SK-N-SH (cell line): ENCODE measurements around the gene OR2T10. TPM values are rescaled to one million over a fixed set of nuclear protein-coding genes. Genes with fewer than 3 reads are reported as not detected.
"Not testable (repeated sequence)": the region's sequence is repeated elsewhere in the genome, so short reads cannot be mapped to it uniquely, and the experiment has no call there.

ENCODE experiments used
- CTCF ChIA-PET: fragments of 300-600, 350-600 bp; formaldehyde crosslinking; extraction: SDS; loops from one replicate; lab custom pipeline; 2021; lab: Yijun Ruan, JAX
- POLR2A ChIA-PET: fragments of 350-600 bp; sonication (Branson Sonifier 250); formaldehyde crosslinking; extraction: SDS; loops from one replicate; lab custom pipeline; 2020; ENCODE audit warnings: antibody characterized with exemption, inconsistent platforms; lab: Yijun Ruan, JAX
- DNase-seq: peaks from one replicate; pipeline ENCODE4 v3.0.0; 2012
- H2AFZ ChIP-seq: fragments of 200-600 bp; sonication (generic); 2 replicates; pipeline ENCODE4 v1.8.1; 2016; ENCODE audit warnings: antibody characterized with exemption, mild to moderate bottlenecking, low read depth
- H3F3A ChIP-seq: fragments of 200-600 bp; sonication (generic); replicated peaks from 2 replicates; pipeline ENCODE3; 2016; ENCODE audit warnings: antibody characterized with exemption, mild to moderate bottlenecking; ENCODE audit not compliant: insufficient read depth
- H3K27ac ChIP-seq, 2 experiments: fragments of 200-500 bp in 1 of 2; fragments of 200-600 bp in 1 of 2; sonication (Bioruptor generic) in 1 of 2; sonication (generic), shearing (Covaris generic) in 1 of 2; 2 replicates each; pipeline versions ENCODE4 v1.5.1 to v1.6.1; 2014 to 2016; ENCODE audit warnings: low read depth in 2 of 2, inconsistent platforms in 1 of 2, low read length in 1 of 2, mild to moderate bottlenecking in 1 of 2, mixed read lengths in 1 of 2
- H3K27me3 ChIP-seq: fragments of 200-600 bp; sonication (generic), shearing (Covaris generic); 2 replicates; pipeline ENCODE4 v1.6.1; 2016; ENCODE audit warnings: mixed run types; ENCODE audit not compliant: insufficient read depth
- H3K36me3 ChIP-seq, 2 experiments: fragments of 200-500 bp in 1 of 2; fragments of 200-600 bp in 1 of 2; sonication (Bioruptor generic) in 1 of 2; sonication (generic) in 1 of 2; replicated peaks in 1 of 2; 2 replicates each; pipeline versions ENCODE3 to v1.5.1; 2014 to 2016; ENCODE audit warnings: low read length in 1 of 2, mild to moderate bottlenecking in 1 of 2; ENCODE audit not compliant: insufficient read depth in 2 of 2, control insufficient read depth in 1 of 2
- H3K4me1 ChIP-seq, 2 experiments: fragments of 200-500 bp in 1 of 2; fragments of 200-600 bp in 1 of 2; sonication (Bioruptor generic) in 1 of 2; sonication (generic), shearing (Covaris generic) in 1 of 2; 2 replicates each; pipeline versions ENCODE4 v1.5.1 to v1.6.1; 2014 to 2016; ENCODE audit warnings: low read depth in 1 of 2, low read length in 1 of 2, mixed run types in 1 of 2; ENCODE audit not compliant: insufficient read depth in 2 of 2, control insufficient read depth in 1 of 2
- H3K4me2 ChIP-seq: fragments of 200-600 bp; sonication (generic), shearing (Covaris generic); 2 replicates; pipeline ENCODE4 v1.6.1; 2017; ENCODE audit warnings: mixed run types
- H3K4me3 ChIP-seq, 2 experiments: fragments of 200-500 bp in 1 of 2; fragments of 200-600 bp in 1 of 2; sonication (Bioruptor generic) in 1 of 2; sonication (generic), shearing (Covaris generic) in 1 of 2; 2 replicates each; pipeline versions ENCODE4 v1.5.1 to v1.8.1; 2014 to 2016; ENCODE audit warnings: low read depth in 2 of 2, inconsistent platforms in 1 of 2, low read length in 1 of 2, mild to moderate bottlenecking in 1 of 2, mixed read lengths in 1 of 2, moderate library complexity in 1 of 2
- H3K79me2 ChIP-seq: fragments of 200-600 bp; sonication (generic); 2 replicates; pipeline ENCODE4 v1.8.1; 2017; ENCODE audit warnings: mild to moderate bottlenecking; ENCODE audit not compliant: insufficient read depth
- H3K9ac ChIP-seq: fragments of 200-600 bp; sonication (generic); 2 replicates; pipeline ENCODE4 v1.6.1; 2017; ENCODE audit warnings: mixed run types
- H3K9me2 ChIP-seq: fragments of 200-600 bp; sonication (generic); 2 replicates; pipeline ENCODE4 v1.6.1; 2017; ENCODE audit warnings: mixed run types
- H3K9me3 ChIP-seq: fragments of 200-600 bp; sonication (generic); 2 replicates; pipeline ENCODE4 v1.6.1; 2017; ENCODE audit warnings: mixed run types, mild to moderate bottlenecking, moderate library complexity
- H4K20me1 ChIP-seq: fragments of 200-600 bp; sonication (generic); 2 replicates; pipeline ENCODE4 v1.6.1; 2017; ENCODE audit warnings: mild to moderate bottlenecking, mixed run types; ENCODE audit not compliant: insufficient read depth
- whole genome bisulfite sequencing: methylation state at CpG from one replicate; pipeline ENCODE4 v1.1.6; 2017; ENCODE audit warnings: low lambda C conversion rate; 5-methylcytosine and 5-hydroxymethylcytosine counted together
- polyA plus RNA-seq, 3 experiments: library from polyadenylated mRNA; depleted of rRNA; stranded (reverse); fragments of >200 nt; gene quantifications; 2 replicates each; pipeline ENCODE4 v1.2.3, GENCODE V29; 2012
- small RNA-seq, 7 experiments: library from RNA; depleted of rRNA; stranded (forward); fragments of <200 nt; gene quantifications; one replicate each; pipeline ENCODE3, GENCODE V24; 2012

Gene OR2T10
- polyA plus RNA-seq, 1 of the 3 experiments (the other 2 are of a cell fraction) = not detected

- POLR2A ChIA-PET, H3K79me2 ChIP-seq, H3F3A ChIP-seq, H3K4me3 ChIP-seq, H4K20me1 ChIP-seq, CTCF ChIA-PET, H3K4me1 ChIP-seq, H3K9me3 ChIP-seq, H3K36me3 ChIP-seq, DNase-seq, H3K27ac ChIP-seq, H3K27me3 ChIP-seq, H2AFZ ChIP-seq, H3K9me2 ChIP-seq, H3K9ac ChIP-seq: not testable (repeated sequence)
- under 1% methylated on average over 11 of the region's 11 CpGs for WGBS
- peak overlapping the region; percentile 50; the same call in 1 of the 2 replicates for H3K4me2 ChIP-seq
These were observed 31.7 kb downstream of the OR2T10 start for GRCh38 chr1:248565530-248566373.

- H2AFZ ChIP-seq, H3K9me2 ChIP-seq, H3F3A ChIP-seq, H3K4me3 ChIP-seq, H3K79me2 ChIP-seq, H4K20me1 ChIP-seq, H3K4me1 ChIP-seq, CTCF ChIA-PET, POLR2A ChIA-PET, H3K4me2 ChIP-seq, H3K27ac ChIP-seq, DNase-seq, H3K9ac ChIP-seq, H3K36me3 ChIP-seq, H3K27me3 ChIP-seq, H3K9me3 ChIP-seq: not testable (repeated sequence)
- WGBS = 5% methylated on average over 1 of the region's 3 CpGs
These were observed 34.8 kb downstream of the OR2T10 start, which contains the start of gene OR2T29 for GRCh38 chr1:248562672-248563071. OR2T29 (minus strand) TSS chr1:248562772; CDS start chr1:248559491, 3,281 bp downstream.

- H3K4me3 ChIP-seq, POLR2A ChIA-PET, DNase-seq, H3K4me1 ChIP-seq, H3K27me3 ChIP-seq, H3K9me2 ChIP-seq, H3K4me2 ChIP-seq, H3K9me3 ChIP-seq, H4K20me1 ChIP-seq, H3F3A ChIP-seq, H3K36me3 ChIP-seq, CTCF ChIA-PET, H2AFZ ChIP-seq, H3K9ac ChIP-seq, H3K79me2 ChIP-seq, H3K27ac ChIP-seq: not testable (repeated sequence)
- WGBS = no CpG with 5 or more reads among the region's 6 CpGs
These were observed 46.5 kb downstream of the OR2T10 start for GRCh38 chr1:248551027-248551426.

- H3K9me3 ChIP-seq, CTCF ChIA-PET, H4K20me1 ChIP-seq, H3K9ac ChIP-seq, H3K36me3 ChIP-seq, H3K4me1 ChIP-seq, H3F3A ChIP-seq, H3K79me2 ChIP-seq, DNase-seq, H3K4me3 ChIP-seq, H3K4me2 ChIP-seq, H3K27ac ChIP-seq, H3K27me3 ChIP-seq, H2AFZ ChIP-seq, POLR2A ChIA-PET, H3K9me2 ChIP-seq: not testable (repeated sequence)
- WGBS = no CpG with 5 or more reads among the region's 2 CpGs
These were observed 50.1 kb downstream of the OR2T10 start for GRCh38 chr1:248547383-248547782.

Small RNA genes within 50 kb of the gene (small RNA-seq; reads per million reads assigned to genes)
- 0 reads per million in 7 experiments for gene RF00019

Other genes starting within 250 kb of the OR2T10 start
- gene OR14C36, start 248.9 kb downstream of the OR2T10 start, polyA plus RNA-seq (2012; rRNA removed) = not detected in 2 replicates
- not detected in 2 replicates for gene OR2T4, start 236.0 kb downstream of the OR2T10 start, polyA plus RNA-seq (2012; rRNA removed)
- not detected in 2 replicates for gene OR2T6, start 222.0 kb downstream of the OR2T10 start, polyA plus RNA-seq (2012; rRNA removed)
- not detected in 2 replicates for gene OR2T1, start 194.7 kb downstream of the OR2T10 start, polyA plus RNA-seq (2012; rRNA removed)
- gene OR2T2, start 152.1 kb downstream of the OR2T10 start, polyA plus RNA-seq (2012; rRNA removed) = not detected in 2 replicates
- not detected in 2 replicates for gene OR2T3, start 124.3 kb downstream of the OR2T10 start, polyA plus RNA-seq (2012; rRNA removed)
- not detected in 2 replicates for gene OR2T5, start 109.1 kb downstream of the OR2T10 start, polyA plus RNA-seq (2012; rRNA removed)
- not detected in 2 replicates for gene OR2G6, start 89.6 kb downstream of the OR2T10 start, polyA plus RNA-seq (2012; rRNA removed)
- gene OR2T29, start 34.9 kb downstream of the OR2T10 start, polyA plus RNA-seq (2012; rRNA removed) = not detected in 2 replicates
- gene OR2T34, start 22.9 kb downstream of the OR2T10 start, polyA plus RNA-seq (2012; rRNA removed) = not detected in 2 replicates
- gene OR2T11, start 37.4 kb upstream of the OR2T10 start, polyA plus RNA-seq (2012; rRNA removed) = not detected in 2 replicates
- not detected in 2 replicates for gene OR2T35, start 47.6 kb upstream of the OR2T10 start, polyA plus RNA-seq (2012; rRNA removed)
- gene OR2T27, start 57.8 kb upstream of the OR2T10 start, polyA plus RNA-seq (2012; rRNA removed) = not detected in 2 replicates
- not detected in 2 replicates for gene OR14I1, start 105.1 kb upstream of the OR2T10 start, polyA plus RNA-seq (2012; rRNA removed)
- 1.5 and 1.6 TPM in 2 replicates for gene LYPD8, start 158.1 kb upstream of the OR2T10 start, polyA plus RNA-seq (2012; rRNA removed)
- gene SH3BP5L, start 228.2 kb upstream of the OR2T10 start, polyA plus RNA-seq (2012; rRNA removed) = 32.1 and 37.3 TPM in 2 replicates
- 14.2 and 16.0 TPM in 2 replicates for gene ZNF672, start 240.5 kb upstream of the OR2T10 start, polyA plus RNA-seq (2012; rRNA removed)